ENCODE measurements around the gene ABRAXAS1.
"Not testable (repeated sequence)": the region's sequence is repeated elsewhere in the genome, so short reads cannot be mapped to it uniquely, and the experiment has no call there.

Gene ABRAXAS1

GRCh38 chr4:83484500-83485461, at the start of gene ABRAXAS1:
Gene ABRAXAS1 (minus strand): TSS chr4:83485100. CDS start chr4:83485072, 28 bp downstream.
- peak; percentile 95 for DNase-seq

DNA sequence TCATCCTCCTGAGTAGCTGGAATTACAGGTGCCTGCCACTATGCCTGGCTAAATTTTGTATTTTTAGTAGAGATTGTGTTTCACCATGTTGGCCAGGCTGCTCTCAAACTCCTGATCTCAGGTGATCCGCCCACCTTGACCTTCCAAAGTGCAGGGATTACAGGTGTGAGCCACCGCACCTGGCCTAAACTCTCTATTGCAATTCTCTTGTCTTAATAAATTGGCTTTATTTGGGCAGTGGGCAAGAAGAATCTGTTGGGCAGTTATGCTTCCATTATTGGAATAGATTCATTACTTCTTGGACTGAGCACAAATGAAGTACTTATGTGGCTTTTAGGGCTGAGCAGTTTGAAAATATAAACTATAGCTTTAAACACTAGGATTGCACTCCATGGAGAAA, 42.8 kb upstream of the ABRAXAS1 start:
- no peak for DNase-seq

- no peak for DNase-seq
Measured at GRCh38 chr4:83522239-83522638, 37.3 kb upstream of the ABRAXAS1 start.

GRCh38 chr4:83516042-83516772, 31.3 kb upstream of the ABRAXAS1 start:
- DNase-seq: no peak

DNA sequence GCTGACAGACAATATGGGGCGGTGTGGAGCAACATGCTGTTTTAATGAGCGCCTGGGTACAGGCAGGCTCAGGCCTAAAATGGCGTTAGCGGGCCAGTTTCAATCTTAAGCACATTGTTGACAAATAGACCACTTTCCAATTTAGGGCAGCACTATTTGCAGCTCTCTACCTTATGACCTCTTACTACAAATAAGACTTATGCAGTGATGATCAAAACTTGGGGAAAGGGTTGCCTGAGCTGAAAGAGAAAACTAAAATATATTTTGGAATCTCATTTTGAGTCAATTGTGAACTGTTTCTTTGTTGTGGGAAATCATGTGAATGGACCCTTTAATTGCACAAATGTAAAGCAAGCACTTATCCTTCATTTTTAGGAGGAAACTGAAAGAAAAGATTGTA, 25.5 kb upstream of the ABRAXAS1 start:
- no peak for DNase-seq

GRCh38 chr4:83509156-83509585, 24.3 kb upstream of the ABRAXAS1 start:
- peak; percentile 31 for DNase-seq

DNA sequence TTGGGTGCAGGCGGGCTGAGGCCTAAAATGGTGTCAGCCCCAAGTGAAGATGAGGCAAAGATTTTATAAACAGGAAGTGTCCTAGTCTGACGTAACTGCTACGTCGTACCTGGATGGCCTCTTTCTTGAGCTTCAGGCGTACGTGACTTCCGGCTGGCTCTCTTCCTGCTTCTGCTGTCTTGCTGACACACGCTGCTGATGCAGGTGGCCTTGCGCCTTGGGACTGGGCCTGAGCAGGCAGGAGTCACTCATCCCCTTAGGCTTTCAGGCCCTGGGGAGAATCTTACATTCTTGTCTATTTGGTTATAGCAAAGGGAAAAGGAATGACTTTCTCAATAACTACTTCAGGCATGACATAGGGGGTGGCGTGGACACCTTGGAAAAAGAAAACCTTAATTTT, 20.1 kb upstream of the ABRAXAS1 start:
- DNase-seq: no peak

GRCh38 chr4:83504503-83504902, 19.6 kb upstream of the ABRAXAS1 start:
- no peak for DNase-seq

GRCh38 chr4:83503974-83504373, 19.1 kb upstream of the ABRAXAS1 start:
- peak; percentile 15 for DNase-seq

GRCh38 chr4:83501671-83502070, 16.8 kb upstream of the ABRAXAS1 start:
- DNase-seq: not testable (repeated sequence)

GRCh38 chr4:83498187-83498586, 13.3 kb upstream of the ABRAXAS1 start:
- no peak for DNase-seq

GRCh38 chr4:83496085-83496917, 11.4 kb upstream of the ABRAXAS1 start:
- not testable (repeated sequence) for DNase-seq

DNA sequence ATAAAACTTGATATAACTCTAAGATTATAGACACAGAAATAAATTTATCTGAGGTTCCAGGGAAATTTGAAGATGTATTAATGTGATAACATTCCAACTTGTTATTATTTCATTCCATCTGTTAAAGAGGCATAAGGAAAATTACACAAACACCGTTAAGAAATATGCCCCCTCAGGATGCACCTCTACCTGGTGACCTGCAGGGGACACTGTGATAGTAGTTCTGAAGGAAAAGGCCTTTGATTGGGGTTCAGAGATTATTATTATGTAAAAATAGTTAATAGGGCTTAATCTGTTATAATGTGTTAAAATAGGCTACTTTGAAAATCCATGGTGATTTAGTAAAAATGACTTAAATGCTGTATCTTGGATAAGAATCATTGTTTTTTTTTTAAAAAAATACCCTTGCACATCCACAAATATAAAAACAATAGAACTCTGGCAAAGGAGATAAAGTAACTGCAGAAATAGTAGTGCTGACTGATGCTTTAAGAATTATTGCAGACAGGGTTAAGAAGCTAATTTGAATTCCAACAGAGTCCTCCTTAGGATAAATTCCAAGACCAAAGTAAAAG, 6.1 kb upstream of the ABRAXAS1 start:
- DNase-seq: no peak

- DNase-seq: no peak
Measured at GRCh38 chr4:83489711-83490326, 4.9 kb upstream of the ABRAXAS1 start.

DNA sequence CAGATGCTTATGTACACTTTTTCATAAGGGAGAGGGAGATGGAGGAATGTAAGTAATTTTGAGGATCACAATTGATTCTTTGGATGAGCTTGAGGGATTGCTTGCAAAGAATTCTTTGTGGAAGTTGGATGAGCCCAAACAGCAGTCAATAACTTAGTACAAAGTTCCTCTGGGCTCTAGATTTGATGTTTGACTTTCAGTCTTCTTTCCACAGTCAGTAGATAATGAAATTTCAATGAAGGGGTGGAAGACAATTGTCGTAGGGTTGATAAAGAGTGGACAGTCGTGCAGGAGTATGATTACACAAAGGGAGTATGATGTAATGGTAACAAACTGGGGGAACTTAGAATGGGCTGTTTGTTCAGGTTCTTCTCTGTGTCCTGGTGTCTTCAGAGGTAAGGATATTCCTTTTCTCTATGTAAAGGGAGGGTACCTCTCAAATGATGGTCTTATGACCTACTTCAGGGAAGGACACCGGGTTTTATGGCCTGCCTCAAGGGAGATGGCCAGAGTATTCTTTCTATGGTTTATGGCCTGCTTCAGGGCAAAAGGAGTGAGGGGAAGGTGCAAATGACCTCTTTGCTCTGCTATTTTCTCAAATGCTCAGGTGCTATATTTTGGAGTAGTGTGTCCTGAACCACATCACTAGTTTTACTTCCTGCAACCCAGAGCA, 1.7 kb upstream of the ABRAXAS1 start:
- no peak for DNase-seq

DNA sequence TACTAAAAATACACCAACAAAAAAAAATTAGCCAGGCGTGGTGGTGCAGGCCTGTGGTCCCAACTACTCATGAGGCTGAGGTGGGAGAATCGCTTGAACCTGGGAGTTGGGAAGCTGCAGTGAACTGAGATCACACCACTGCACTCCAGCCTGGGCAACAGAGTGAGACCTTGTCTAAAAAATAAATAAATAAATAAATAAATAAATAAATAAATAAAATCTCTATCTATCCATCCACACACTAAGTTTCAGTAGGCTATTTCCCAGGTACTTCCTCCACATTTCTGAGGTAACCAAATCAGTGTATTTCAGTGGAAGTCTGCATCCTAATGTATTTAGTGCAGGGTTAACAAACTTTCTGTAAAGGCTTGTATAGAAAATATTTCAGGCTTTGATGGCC, 10.9 kb downstream of the ABRAXAS1 start:
- no peak for DNase-seq

GRCh38 chr4:83473423-83473822, 11.5 kb downstream of the ABRAXAS1 start:
- DNase-seq: no peak

- no peak for DNase-seq
Measured at GRCh38 chr4:83456184-83456501, 28.8 kb downstream of the ABRAXAS1 start.

GRCh38 chr4:83455281-83456183, 29.4 kb downstream of the ABRAXAS1 start, which contains the start of the genes HELQ and MRPS18C:
Gene HELQ (minus strand): TSS chr4:83455823. CDS start chr4:83455693, 130 bp downstream.
Gene MRPS18C (plus strand): TSS chr4:83456058. CDS start chr4:83456078, 20 bp downstream.
- DNase-seq: peak; percentile 88

- no peak for DNase-seq
Measured at GRCh38 chr4:83454686-83455085, 30.2 kb downstream of the ABRAXAS1 start.
